Neural progenitor cell (in vitro differentiated cells): ENCODE data around the gene PIK3R3. TPM values are rescaled to one million over a fixed set of nuclear protein-coding genes. Genes with fewer than 3 reads are reported as not detected.

Experiments
- DNase-seq: peaks from one replicate; pipeline ENCODE4 v3.0.0-alpha.2; 2016; ENCODE audit warnings: low spot score
- H2AFZ ChIP-seq: fragments of 200-600 bp; sonication (generic); replicated peaks from 2 replicates; pipeline ENCODE4 v1.6.1; 2016; ENCODE audit warnings: antibody characterized with exemption
- H3F3A ChIP-seq: fragments of 200-600 bp; sonication (generic); 2 replicates; pipeline ENCODE4 v1.6.1; 2016; ENCODE audit warnings: antibody characterized with exemption, low read depth
- H3K27ac ChIP-seq: fragments of 200-600 bp; sonication (generic); 2 replicates; pipeline ENCODE4 v1.5.1; 2016; ENCODE audit warnings: mild to moderate bottlenecking
- H3K27me3 ChIP-seq: fragments of 200-600 bp; sonication (generic); 2 replicates; pipeline ENCODE4 v1.6.1; 2016; ENCODE audit warnings: mild to moderate bottlenecking, moderate library complexity
- H3K36me3 ChIP-seq: fragments of 200-600 bp; sonication (generic); 2 replicates; pipeline ENCODE4 v1.5.1; 2016
- H3K4me1 ChIP-seq: fragments of 200-600 bp; sonication (generic); 2 replicates; pipeline ENCODE4 v1.6.1; 2016; ENCODE audit warnings: mixed run types
- H3K4me2 ChIP-seq: fragments of 200-600 bp; sonication (generic); 2 replicates; pipeline ENCODE4 v1.6.1; 2016
- H3K4me3 ChIP-seq: fragments of 200-600 bp; sonication (generic); 2 replicates; pipeline ENCODE4 v1.5.1; 2016
- H3K79me2 ChIP-seq: fragments of 200-600 bp; sonication (generic); 2 replicates; pipeline ENCODE4 v1.6.1; 2016; ENCODE audit warnings: low read depth
- H3K9ac ChIP-seq: fragments of 200-600 bp; sonication (generic); 2 replicates; pipeline ENCODE4 v1.6.1; 2016
- H3K9me3 ChIP-seq: fragments of 200-600 bp; sonication (generic); 2 replicates; pipeline ENCODE4 v1.5.1; 2016; ENCODE audit warnings: low read depth
- H4K20me1 ChIP-seq: fragments of 200-600 bp; sonication (generic); 2 replicates; pipeline ENCODE4 v1.6.1; 2016; ENCODE audit warnings: low read depth
- H3K27ac Mint-ChIP-seq: 3 replicates; pipeline ENCODE4 v1.8.0; 2021; ENCODE audit warnings: mixed read lengths
- H3K27me3 Mint-ChIP-seq: 2 replicates; pipeline ENCODE4 v1.8.0; 2022; ENCODE audit warnings: low read depth, mild to moderate bottlenecking, inconsistent platforms, moderate library complexity, mixed read lengths; ENCODE audit not compliant: insufficient read depth
- H3K36me3 Mint-ChIP-seq: 3 replicates; pipeline ENCODE4 v1.8.0; 2021; ENCODE audit warnings: mixed read lengths
- H3K4me1 Mint-ChIP-seq: 3 replicates; pipeline ENCODE4 v1.8.0; 2021; ENCODE audit warnings: mixed read lengths
- H3K4me3 Mint-ChIP-seq: 3 replicates; pipeline ENCODE4 v1.8.0; 2021; ENCODE audit warnings: mild to moderate bottlenecking, moderate library complexity, mixed read lengths
- H3K9me3 Mint-ChIP-seq: 3 replicates; pipeline ENCODE4 v1.8.0; 2020; ENCODE audit warnings: mixed read lengths
- EZH2 ChIP-seq: fragments of 200-600 bp; sonication (generic); IDR thresholded peaks from 2 replicates; pipeline ENCODE4 v1.6.1; 2017; ENCODE audit warnings: antibody characterized with exemption, mild to moderate bottlenecking, moderate library complexity
- EZH2phosphoT487 ChIP-seq: fragments of 200-600 bp; sonication (generic); IDR thresholded peaks from 2 replicates; pipeline ENCODE4 v1.6.1; 2017; ENCODE audit warnings: antibody characterized with exemption
- total RNA-seq: library from RNA; depleted of rRNA; stranded (reverse); fragments of >200 nt; gene quantifications from 2 replicates; pipeline ENCODE4 v1.2.3, GENCODE V29; 2015; ENCODE audit warnings: low replicate concordance
- TF ChIP-seq, protein P1 (sequence below): fragments of 200-600 bp; sonication (generic); IDR thresholded peaks from 2 replicates; pipeline ENCODE4 v1.5.1; 2017; ENCODE audit warnings: antibody characterized with exemption, mild to moderate bottlenecking

Gene PIK3R3
- total RNA-seq: 81.2 and 107 TPM in 2 replicates

- no peak for TF ChIP-seq EZH2
- no peak for TF ChIP-seq EZH2phosphoT487
- TF ChIP-seq, protein P1, sequence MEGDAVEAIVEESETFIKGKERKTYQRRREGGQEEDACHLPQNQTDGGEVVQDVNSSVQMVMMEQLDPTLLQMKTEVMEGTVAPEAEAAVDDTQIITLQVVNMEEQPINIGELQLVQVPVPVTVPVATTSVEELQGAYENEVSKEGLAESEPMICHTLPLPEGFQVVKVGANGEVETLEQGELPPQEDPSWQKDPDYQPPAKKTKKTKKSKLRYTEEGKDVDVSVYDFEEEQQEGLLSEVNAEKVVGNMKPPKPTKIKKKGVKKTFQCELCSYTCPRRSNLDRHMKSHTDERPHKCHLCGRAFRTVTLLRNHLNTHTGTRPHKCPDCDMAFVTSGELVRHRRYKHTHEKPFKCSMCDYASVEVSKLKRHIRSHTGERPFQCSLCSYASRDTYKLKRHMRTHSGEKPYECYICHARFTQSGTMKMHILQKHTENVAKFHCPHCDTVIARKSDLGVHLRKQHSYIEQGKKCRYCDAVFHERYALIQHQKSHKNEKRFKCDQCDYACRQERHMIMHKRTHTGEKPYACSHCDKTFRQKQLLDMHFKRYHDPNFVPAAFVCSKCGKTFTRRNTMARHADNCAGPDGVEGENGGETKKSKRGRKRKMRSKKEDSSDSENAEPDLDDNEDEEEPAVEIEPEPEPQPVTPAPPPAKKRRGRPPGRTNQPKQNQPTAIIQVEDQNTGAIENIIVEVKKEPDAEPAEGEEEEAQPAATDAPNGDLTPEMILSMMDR: no peak
- peaks cover 51% of the 10 kb centered on the region for H3F3A ChIP-seq
- DNase-seq: peak; percentile 100
- H3K27ac ChIP-seq: peak within 1 kb of the TSS; percentile 100
- peaks cover 4% of the 10 kb centered on the region for H3K36me3 Mint-ChIP-seq
- H3K27me3 ChIP-seq: no peaks in the 10 kb centered on the region
- peaks cover 2% of the 10 kb centered on the region for H3K36me3 ChIP-seq
- H3K9me3 ChIP-seq: no peaks in the 10 kb centered on the region
- peak within 1 kb of the TSS; percentile 100 for H3K27ac Mint-ChIP-seq
- peak within 1 kb of the TSS; percentile 95 for H3K4me3 ChIP-seq
- H3K4me3 Mint-ChIP-seq: peak within 1 kb of the TSS; percentile 97
- peak within 1 kb of the TSS; percentile 97 for H3K4me2 ChIP-seq
- H3K4me1 Mint-ChIP-seq: peaks cover 49% of the 10 kb centered on the region
- peaks cover 47% of the 10 kb centered on the region for H3K79me2 ChIP-seq
- H2AFZ ChIP-seq: peak within 1 kb of the TSS; percentile 18
- no peaks in the 10 kb centered on the region for H3K9me3 Mint-ChIP-seq
- peaks cover 5% of the 10 kb centered on the region for H3K27me3 Mint-ChIP-seq
- H3K4me1 ChIP-seq: peaks cover 49% of the 10 kb centered on the region
- peaks cover 37% of the 10 kb centered on the region for H4K20me1 ChIP-seq
- H3K9ac ChIP-seq: peak within 1 kb of the TSS; percentile 98
Measured at GRCh38 chr1:46132529-46133180, at the start of gene PIK3R3. Gene PIK3R3, minus strand, starts transcription at chr1:46132629. Its CDS starts 677 bp downstream, at chr1:46131952.

DNA sequence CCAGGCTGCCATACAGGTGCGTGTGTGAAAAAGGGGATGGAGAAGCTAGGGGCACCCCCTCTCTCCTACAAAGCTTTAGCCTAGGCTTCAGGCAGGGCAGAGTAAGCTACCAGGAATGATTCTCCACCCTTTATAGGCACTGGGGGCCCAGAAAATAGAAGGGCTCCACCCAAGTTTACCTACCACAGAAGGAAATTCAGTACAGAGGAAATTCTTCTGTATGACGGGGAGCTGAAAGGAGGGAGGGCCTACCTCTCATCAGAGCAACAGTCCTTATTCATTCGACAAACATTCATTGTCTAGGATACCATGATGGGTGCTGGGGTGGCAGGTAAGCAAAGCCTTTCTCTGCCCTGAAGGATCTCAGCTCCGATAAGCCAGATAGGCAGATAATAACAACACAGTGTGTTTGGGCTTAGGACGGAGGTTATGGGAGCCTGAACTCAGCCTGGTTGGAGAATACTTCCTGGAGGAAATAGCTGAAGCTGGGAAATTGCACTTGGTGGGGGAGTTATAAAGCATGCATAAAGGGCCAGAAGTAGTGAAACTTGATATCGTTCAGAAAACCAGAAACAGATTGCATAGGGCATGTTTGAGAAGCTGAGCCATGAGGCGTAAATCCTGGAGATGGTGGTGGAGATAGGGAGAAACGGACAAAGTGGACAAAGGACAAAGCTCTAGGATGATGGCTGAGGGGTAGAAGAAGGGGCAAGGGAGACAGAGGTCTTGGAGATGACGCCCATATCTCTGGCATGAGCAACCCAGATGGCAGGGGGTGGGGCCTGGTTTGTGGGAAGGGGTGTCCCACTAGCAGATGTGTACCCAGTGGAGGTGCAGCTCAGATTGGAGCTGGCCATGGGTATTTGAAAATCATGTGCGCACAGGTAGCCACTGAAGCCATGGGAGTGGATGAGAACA, 49.2 kb upstream of the PIK3R3 start:
- no peaks in the 10 kb centered on the region for H3K4me1 ChIP-seq
- H3K27me3 ChIP-seq: no peaks in the 10 kb centered on the region
- H3F3A ChIP-seq: no peaks in the 10 kb centered on the region
- no peak for DNase-seq
- no peaks in the 10 kb centered on the region for H4K20me1 ChIP-seq
- H3K4me2 ChIP-seq: no peak overlapping the region
- TF ChIP-seq, protein P1: no peak
- TF ChIP-seq EZH2 (no peak), EZH2phosphoT487 (no peak)
- peak overlapping the region; percentile 1 for H3K27ac Mint-ChIP-seq
- H3K9ac ChIP-seq: no peak overlapping the region
- no peak overlapping the region for H2AFZ ChIP-seq
- H3K27ac ChIP-seq: no peak overlapping the region
- no peak overlapping the region for H3K4me3 Mint-ChIP-seq
- H3K79me2 ChIP-seq: no peaks in the 10 kb centered on the region
- no peaks in the 10 kb centered on the region for H3K9me3 ChIP-seq
- H3K36me3 Mint-ChIP-seq: no peaks in the 10 kb centered on the region
- H3K27me3 Mint-ChIP-seq: peaks cover 5% of the 10 kb centered on the region
- no peak overlapping the region for H3K4me3 ChIP-seq
- H3K4me1 Mint-ChIP-seq: peaks cover 7% of the 10 kb centered on the region
- H3K9me3 Mint-ChIP-seq: no peaks in the 10 kb centered on the region
- H3K36me3 ChIP-seq: no peaks in the 10 kb centered on the region

DNA sequence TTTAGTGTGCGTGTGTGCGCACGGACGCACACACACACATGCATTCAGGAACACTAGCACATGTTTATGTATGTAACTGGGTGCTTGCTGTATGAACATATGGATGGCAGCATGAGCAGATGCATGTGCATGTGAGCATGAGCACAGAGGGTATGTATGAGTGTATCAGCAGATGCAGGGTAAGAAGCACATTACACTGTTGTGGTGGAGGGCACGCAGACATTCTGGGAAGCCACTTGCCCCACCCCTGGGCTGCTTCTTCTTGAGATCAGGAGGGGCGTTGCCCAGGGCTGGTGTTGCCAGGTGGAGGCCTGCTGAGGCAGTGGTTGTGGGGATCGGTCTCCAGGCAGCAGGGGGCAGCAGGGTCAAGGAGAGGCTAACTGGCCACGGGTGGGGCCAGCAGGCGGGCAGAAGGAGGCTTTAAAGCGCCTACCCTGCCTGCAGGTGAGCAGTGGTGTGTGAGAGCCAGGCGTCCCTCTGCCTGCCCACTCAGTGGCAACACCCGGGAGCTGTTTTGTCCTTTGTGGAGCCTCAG, 47.7 kb upstream of the PIK3R3 start:
- no peaks in the 10 kb centered on the region for H3K9me3 Mint-ChIP-seq
- Histone ChIP-seq H3K9ac (no peak overlapping the region), H3K27ac (no peak overlapping the region), H3K9me3 (no peaks in the 10 kb centered on the region), H3F3A (no peaks in the 10 kb centered on the region), H3K27me3 (no peaks in the 10 kb centered on the region), H3K36me3 (no peaks in the 10 kb centered on the region), H2AFZ (no peak overlapping the region), H3K4me3 (no peak overlapping the region), H3K79me2 (no peaks in the 10 kb centered on the region), H4K20me1 (no peaks in the 10 kb centered on the region), H3K4me2 (no peak overlapping the region), H3K4me1 (no peaks in the 10 kb centered on the region)
- peaks cover 4% of the 10 kb centered on the region for H3K27me3 Mint-ChIP-seq
- TF ChIP-seq EZH2phosphoT487: no peak
- no peak for TF ChIP-seq EZH2
- TF ChIP-seq, protein P1: no peak
- no peaks in the 10 kb centered on the region for H3K36me3 Mint-ChIP-seq
- peak; percentile 54 for DNase-seq
- no peak overlapping the region for H3K4me3 Mint-ChIP-seq
- H3K27ac Mint-ChIP-seq: no peak overlapping the region
- peaks cover 7% of the 10 kb centered on the region for H3K4me1 Mint-ChIP-seq
